Activated CD4-positive, CD25-positive, alpha-beta regulatory T cell treated with anti-CD3 and anti-CD28 coated beads, Interleukin-2, amount 50 U/mL, for 24 hours (primary cell): ENCODE data around the gene PRUNE1.
A peak's percentile ranks its signal among the peaks of the same experiment; 100 is the strongest.

Experiments
- ATAC-seq, 2 donors: fragments of 150-1000 bp; cut with Tn5 transposase; one replicate each; pipeline ENCODE4 v1.10.0; 2021; ENCODE audit warnings: mild to moderate bottlenecking in 1 of 2, moderate library complexity in 1 of 2

The PRUNE1 gene, protein sequence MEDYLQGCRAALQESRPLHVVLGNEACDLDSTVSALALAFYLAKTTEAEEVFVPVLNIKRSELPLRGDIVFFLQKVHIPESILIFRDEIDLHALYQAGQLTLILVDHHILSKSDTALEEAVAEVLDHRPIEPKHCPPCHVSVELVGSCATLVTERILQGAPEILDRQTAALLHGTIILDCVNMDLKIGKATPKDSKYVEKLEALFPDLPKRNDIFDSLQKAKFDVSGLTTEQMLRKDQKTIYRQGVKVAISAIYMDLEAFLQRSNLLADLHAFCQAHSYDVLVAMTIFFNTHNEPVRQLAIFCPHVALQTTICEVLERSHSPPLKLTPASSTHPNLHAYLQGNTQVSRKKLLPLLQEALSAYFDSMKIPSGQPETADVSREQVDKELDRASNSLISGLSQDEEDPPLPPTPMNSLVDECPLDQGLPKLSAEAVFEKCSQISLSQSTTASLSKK

DNA sequence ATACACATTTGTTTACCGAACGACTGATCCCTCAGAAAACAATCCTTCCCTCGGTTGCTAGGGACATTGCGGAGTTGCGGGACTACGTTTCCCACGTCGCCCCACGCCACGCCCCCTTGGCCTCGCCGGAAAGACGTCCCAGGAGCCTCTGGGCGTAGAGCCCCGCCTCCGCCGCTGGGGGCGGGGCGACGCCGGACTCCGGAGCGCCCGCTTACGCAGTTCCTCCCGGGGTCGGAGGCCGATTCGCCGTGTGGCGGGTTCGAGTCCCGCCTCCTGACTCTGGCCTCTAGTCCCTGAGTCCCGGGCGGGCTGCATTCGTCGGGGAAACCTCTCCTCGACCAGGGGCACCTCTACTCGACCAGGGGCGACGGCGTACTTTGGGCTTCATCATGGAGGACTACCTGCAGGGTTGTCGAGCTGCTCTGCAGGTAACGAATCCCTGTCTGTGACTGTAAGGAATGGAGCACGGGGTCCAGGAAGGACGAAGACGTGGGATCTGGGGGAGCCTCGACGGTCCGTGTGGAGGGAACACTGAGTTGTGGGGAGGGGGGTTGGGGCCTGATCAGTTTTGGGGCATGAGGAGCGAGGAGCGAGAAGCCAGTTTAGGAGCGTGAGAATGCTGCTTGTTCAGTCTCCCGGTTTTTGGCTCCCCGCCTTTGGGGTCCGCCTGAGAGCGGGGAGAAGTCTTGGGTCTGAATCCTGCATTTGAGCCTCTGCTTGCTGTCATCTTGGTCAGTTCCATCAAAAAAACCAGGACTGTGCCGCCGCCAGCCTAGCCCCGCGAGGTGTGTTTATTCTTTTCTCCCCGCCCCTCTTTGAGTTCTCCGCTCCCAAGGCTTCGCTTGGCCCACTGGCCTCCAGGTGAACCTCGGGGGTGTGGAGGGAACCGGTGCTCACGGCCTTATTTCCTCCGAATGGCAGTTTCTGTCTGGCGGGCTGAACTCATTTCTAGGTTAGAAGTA, at the start of gene PRUNE1:
PRUNE1 (plus strand) TSS at position 206 of the 962 bp plus-strand sequence; CDS start at position 390, 184 bp downstream.
- peak; percentile 86 to 89 for ATAC-seq

DNA sequence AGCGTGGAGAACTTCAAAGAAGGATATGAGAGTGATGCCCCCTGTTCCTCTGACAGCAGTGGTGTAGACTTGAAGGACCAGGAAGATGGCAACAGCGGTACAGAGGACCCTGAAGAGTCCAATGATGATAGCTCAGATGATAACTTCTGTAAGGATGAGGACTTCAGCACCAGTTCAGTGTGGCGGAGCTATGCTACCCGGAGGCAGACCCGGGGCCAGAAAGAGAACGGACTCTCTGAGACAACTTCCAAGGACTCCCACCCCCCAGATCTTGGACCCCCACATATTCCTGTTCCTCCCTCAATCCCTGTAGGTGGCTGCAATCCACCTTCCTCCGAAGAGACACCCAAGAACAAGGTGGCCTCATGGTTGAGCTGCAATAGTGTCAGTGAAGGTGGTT, 47.6 kb upstream of the PRUNE1 start:
- ATAC-seq = no peak

DNA sequence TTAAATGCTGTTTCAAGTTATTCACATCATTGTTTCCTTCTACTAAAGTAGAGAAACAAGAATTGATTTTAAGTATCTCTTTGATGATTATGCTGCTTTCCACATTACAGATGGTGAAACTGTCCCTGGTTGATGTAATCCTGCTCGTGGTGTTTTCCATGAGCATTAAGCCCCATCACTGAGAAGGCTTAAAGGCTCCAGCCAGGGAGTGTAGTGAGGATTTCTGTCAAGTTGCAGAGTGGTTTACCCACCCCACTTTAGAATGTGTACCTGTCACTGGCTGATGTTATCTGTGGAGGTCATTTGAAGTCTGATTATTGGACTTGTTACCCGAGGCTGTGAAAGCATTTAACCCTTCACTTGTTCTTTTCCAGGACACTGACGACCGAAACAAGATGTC, 46.5 kb upstream of the PRUNE1 start:
- ATAC-seq = no peak

DNA sequence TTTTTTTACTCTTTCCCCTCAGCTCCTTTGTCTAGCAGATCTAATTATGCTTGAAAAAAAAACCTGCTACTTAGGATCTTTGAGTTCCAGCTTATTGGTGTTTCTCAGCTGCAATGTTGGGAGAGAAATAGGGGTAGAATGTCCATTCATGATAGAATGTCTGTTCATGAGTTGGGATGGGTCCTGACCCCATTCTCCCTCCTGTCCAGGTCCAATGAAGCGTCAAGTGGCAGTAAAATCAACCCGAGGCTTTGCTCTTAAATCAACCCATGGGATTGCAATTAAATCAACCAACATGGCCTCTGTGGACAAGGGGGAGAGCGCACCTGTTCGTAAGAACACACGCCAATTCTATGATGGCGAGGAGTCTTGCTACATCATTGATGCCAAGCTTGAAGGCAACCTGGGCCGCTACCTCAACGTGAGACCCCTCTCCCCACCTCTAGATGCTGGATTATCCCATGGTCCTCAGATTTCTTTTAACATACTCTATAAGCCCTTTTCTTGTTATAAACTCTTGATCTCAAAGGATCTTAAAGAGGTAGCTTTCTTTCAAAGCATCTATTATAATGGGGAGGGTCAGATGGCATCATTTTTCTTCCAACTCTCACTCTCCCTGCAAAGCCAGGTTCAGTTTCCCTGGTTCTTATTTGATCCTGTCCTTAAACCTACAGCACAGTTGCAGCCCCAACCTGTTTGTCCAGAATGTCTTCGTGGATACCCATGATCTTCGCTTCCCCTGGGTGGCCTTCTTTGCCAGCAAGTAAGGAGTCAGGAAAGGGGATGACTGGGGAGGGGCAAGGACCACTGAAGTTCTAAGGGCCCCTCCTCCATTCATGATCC, 44.7 kb upstream of the PRUNE1 start:
- ATAC-seq = no peak

DNA sequence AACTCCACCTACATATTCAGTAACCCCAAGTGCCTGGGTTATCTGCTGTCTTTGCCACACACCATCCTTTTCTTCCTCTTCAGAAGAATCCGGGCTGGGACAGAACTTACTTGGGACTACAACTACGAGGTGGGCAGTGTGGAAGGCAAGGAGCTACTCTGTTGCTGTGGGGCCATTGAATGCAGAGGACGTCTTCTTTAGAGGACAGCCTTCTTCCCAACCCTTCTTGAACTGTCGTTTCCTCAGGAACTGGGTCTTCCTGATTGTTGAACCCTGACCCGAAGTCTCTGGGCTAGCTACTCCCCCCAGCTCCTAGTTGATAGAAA, 44.1 kb upstream of the PRUNE1 start:
- ATAC-seq = no peak

DNA sequence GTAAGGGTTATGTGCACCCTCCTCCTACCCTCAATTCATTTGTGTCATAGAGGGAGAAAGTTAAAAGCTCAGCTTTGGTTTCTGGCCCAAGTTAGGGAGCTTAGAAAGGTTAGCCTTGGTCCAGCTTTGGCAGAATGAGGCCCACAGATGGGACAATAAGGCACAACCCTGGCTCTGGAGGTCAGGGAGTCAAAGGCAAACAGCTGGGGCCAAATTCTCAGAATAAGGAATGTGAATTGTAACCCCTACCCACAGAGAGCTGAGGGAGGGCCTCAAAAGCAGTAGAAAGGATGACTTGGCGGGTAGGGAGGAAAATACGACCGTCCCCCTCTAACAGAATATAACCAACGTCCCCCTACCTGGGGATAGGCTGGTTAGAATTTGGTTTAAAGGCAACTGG, 42.6 kb upstream of the PRUNE1 start:
- no peak for ATAC-seq

DNA sequence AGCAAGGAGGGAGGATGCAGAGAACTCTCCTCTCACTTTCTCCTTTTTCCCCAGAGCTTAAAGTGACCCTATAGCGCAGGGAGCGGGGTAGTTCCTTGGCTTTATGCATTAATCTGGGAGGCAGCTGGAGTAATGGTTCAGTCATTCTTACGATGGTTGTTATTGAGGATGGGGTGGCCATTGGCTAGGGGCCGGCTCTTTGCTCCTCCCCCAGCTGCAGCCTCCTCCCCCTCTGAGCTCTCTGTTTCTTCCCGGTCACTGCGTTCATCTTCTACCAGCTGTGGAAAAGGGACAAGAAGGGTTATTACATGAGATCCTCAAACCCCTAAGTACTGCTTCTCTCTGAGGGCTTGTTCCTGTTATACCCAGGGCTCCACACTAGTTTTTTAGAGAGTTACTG, 42.2 kb upstream of the PRUNE1 start:
- ATAC-seq = no peak

DNA sequence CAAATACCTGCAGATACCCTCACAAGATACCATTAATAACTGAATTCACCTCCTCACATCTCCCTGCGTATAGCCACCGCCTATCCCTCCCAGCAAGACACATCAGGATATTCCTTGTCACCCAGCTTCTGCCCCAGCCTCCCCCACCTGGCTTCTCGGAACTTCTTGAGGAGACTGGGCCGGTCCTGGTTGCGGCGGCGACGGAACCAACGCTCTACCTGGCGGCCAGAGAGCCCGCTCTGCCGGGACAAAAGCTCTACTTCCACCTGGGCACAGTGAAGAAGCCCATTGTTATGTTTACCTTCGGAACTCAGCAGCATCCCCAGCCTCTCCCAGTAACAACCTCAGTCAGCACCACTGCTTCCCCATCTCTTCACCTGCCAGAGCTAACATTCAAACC, 40.3 kb upstream of the PRUNE1 start:
- ATAC-seq = no peak

DNA sequence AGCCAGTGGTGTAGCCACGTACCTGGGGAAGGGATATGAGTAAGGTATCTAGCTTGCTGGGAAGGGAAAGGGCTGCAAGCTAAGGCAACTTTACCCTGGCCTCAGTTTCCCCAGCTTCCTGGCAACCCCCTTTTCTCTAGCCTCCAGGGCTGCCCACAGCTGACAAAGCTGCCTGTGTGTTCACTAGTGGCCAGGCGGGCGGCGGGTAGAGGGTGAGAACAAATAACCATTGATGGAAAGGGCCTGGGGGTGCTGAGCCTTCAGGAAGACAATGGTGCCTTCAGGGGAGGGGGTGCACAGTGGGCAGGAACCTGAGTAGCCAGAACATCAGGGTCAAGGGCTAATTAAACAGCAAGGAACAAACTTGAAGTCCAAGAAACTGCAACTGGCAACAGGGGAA, 39.8 kb upstream of the PRUNE1 start:
- no peak for ATAC-seq

DNA sequence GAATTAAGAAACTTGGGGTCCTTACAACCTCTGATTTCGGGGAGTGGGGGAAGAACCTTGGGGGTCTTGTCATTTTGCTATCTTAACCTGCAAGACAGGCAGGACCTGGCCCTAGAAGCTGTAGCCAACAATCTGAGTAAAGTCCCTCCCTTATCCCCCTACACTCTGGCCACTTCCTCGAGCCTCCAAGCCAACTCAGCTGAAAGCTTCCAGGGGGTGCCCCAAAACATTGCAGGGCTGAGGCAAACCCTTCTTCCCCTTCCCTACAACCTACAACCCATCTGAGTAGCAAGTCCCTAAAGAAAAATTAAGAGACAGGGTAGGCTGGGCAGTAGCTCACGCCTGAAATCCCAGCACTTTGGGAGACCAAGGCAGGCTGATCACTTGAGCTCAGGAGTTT, 38.6 kb upstream of the PRUNE1 start:
- ATAC-seq = no peak

DNA sequence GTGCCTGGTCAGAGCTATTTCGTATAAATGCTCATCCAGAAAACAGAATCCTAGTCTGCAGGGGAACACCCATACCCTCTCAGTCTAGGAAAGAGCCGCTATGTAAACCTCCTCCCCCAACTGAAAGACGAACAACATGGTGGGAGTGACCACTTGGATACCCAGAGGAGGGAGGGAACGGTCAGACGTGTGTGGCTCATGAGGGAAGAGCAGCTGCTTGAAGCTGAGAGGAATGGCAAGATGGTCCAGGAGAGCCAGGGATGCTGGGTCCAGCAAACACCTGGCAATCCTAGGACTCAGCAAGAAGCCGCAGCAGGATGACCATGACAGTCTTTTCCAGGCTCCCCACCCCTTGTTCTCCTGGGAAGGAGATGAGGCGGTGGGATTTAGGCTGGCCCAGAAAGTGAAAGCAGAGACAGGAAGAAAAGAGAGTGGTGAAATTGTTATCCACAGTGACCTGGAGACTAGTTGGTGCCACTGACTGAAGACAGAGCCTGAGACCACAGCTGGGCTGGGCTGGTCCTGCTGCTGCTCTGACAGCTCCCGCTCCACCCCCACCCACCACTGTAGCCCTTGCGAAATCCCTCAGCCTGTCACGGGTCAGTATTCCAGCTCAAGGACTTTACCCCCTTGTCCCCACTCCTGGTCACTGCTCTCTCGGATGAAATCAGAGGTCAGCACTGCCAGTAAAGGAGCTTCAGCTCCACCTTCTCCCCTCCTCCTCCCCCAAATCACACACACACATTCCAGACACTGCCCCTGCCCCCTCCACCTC, 37.3 kb upstream of the PRUNE1 start:
- ATAC-seq = no peak

DNA sequence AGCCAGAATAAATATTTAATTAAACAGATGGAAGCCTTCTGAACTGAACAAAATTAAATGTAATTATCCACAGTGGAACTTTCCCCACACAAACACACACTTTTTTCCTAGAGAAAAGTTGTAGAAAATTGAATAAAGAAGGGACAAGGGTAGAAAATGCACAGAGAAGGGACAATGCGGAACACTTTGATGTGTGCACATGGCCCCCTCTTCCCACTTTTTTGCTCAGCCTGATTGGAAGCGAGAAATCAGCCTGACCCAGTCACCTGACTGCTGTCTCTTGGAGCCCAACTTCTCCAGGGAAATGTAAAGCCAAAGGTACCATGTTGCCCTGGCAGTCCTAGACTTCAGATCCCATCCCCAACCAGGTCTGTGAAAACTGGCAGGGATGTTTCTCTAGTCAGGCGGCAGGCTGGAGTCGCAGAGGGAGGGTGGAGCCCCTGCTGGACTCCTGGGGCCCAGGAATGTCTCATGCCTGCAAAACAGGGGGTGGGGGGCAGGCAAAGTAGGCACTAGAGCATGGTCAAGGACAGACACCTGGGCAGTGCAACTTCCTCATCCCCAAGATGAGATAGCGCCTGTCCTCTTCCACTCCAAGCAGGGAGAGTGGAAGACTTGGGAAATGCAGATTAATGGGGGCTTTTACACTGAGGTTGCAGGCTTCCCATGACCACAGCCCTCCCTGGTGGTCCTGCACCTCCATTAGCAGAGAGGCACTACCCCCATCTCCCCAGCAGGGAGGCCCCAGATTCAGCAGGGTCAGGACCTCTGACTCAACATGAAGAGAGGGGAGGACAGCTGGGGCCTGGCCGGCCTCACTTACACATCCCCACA, 36.4 kb upstream of the PRUNE1 start:
- ATAC-seq = peak in 1 of 2 donors; percentile 7

DNA sequence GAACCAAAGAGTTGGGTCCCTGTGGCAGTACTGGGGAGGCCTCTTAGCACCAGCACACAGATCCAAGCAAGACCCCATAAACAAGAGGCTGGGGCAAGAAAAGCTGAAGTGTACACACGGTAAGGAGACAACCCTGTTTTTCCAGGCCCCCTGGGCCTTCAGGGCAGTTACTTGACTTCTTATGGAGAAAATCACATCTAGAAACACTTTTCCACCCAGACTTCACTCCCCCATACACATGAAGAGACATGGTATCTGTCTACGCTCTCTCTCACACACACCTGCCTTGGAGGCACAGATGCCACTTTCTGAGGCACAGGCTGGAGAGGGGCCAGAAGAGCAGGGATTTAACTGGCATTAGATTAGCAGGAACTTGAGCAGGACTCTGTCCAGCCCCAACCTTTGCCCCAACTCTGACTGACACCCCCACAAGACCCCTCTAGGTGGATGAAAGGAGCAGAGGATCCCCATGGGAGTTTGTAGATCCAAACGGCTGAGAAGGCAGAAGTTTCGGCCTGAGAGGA, 35.8 kb upstream of the PRUNE1 start:
- ATAC-seq = no peak

DNA sequence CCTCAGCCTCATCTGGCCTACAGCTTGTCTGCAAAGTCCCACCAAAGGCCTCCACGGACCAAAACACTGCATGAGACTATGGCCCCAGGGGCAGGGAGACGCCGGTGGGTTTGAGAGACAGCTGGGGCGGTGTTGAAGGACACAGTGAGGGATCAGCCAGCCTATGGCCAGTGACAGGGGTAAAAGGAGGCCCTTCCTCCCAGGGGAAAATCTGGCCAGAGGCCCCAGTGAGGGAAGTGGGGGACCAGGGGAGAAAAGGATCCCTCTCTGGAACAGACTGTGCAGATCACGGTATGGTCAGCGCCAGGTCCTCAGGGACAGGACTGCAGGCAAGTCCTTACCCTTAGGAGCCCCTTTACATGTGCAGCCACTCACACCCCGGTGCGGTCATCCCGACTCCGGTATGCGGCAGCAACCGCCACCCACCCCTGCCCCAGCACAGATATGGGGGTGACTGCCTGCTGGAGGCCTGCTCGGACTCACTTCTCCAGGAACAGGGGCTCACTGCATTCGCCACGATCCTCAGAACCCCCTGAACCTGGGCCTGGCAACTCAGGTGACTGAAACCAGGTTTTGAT, 34.9 kb upstream of the PRUNE1 start:
- ATAC-seq = peak; percentile 3 to 4

DNA sequence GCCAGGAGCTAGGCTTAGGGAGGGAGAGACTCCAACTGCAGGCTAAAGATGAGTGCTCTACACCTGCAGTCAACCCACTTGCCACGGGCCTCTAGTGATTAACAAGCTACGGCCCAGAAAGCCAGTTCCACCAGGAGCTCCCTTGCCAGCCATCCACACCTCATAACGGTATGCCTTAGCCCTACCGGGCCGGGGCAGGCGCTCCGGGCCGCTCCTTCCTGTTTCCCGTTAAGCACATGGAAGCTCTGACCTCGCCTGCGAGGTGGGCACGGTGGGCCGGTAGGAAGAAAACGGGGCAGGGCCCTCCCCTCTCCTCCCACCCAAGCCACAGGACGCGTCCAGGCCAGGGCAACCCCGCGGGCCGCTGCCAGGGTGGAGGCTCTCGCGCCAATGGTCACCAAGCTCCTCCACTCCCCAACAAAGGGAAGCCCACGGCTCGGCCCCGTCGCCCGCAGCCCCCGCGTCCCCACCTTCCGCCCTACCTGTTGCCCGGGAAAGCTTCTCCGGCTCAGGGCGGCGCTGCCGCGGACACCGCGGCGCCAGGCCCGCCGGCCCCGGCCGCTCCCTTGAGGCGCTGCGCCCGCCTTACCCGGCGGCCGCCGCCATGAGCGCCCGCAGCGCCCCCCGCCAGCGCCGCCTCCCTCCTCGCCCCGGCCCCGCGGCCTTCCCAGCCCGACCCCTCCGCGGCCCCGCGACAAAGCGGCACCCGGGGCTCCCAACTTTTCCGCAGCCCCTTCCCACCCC, 34.2 kb upstream of the PRUNE1 start:
- peak; percentile 36 for ATAC-seq

DNA sequence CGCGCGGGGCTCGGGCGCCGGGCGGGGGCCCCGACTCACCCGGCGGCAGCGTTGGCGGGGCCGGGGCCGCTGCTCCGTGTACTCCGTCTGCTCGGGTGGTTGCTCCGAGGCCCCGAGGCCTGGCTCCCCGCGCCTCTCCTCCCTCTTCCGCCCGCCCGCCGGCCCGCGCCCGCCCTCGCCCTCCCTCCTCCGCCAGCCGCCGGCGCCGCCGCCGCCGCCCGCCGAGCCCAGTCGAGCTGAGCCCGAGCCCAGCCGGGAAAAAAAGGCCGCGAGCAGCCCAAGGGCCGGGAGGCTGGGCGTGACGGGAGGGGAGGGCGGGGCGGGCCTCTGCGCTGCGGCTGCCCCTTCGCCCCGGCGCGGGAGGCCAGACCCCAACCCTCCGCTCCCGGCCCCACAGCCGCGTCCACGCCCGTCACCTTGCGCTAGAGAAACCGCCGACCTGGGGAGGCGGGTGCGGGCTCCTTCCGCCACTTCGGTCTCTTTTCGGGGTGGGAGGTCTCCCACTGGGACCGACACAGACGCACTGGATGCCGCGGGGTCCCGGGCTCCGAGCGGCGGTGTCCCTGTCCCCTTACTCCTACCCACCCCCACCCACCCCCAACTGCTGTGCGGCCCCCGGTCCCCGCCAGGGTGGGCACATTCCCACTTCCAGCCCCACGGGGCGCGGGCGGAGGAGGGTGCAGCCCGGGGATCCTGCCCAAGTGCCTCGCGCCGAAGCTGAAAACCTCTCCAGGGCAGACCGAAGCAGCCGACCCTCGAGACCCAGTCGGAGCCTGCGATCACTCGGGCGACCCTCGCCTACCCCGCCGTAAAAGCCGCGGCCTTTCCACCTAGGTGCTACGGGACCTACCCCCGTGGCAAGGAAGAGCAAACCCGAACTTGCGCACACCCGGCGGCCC, 33.4 kb upstream of the PRUNE1 start, which contains the start of gene CERS2:
CERS2 (minus strand) TSS at position 256 of the 899 bp plus-strand sequence. CDS start 5,745 bp downstream, outside the sequence.
- peak; percentile 50 to 55 for ATAC-seq

DNA sequence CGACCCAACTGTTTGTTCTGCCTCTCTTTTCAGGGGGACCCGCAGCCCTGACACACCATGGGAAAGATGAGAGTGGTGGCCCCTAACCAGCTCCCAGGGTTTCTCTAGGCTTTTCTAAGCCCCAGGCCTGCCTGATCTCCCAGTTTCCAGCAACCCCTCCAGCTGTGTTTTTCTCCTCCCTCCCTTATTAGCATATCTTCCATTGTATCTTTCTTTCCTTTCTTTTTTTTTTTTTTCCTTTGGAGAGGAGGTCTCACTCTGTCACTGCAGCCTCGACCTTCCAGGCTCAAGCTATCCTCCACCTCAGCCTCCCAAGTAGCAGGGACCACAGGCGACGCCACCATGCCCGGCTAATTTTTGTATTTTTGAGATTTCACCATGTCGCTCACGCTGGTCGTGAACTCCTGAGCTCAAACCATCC, 31.8 kb upstream of the PRUNE1 start:
- ATAC-seq = no peak
